GM23248 (cell line): ENCODE data around the gene RELB.

Experiments used
- EZH2 ChIP-seq: fragments of 200-600 bp; sonication (generic); IDR thresholded peaks from 2 replicates; pipeline ENCODE4 v1.6.1; 2018; ENCODE audit warnings: antibody characterized with exemption, mild to moderate bottlenecking; ENCODE audit not compliant: insufficient read depth, poor library complexity, severe bottlenecking
- EZH2phosphoT487 ChIP-seq: fragments of 200-600 bp; sonication (generic); IDR thresholded peaks from 2 replicates; pipeline ENCODE4 v1.6.1; 2018; ENCODE audit warnings: antibody characterized with exemption, moderate library complexity, mild to moderate bottlenecking, low read depth; ENCODE audit not compliant: insufficient read depth

DNA sequence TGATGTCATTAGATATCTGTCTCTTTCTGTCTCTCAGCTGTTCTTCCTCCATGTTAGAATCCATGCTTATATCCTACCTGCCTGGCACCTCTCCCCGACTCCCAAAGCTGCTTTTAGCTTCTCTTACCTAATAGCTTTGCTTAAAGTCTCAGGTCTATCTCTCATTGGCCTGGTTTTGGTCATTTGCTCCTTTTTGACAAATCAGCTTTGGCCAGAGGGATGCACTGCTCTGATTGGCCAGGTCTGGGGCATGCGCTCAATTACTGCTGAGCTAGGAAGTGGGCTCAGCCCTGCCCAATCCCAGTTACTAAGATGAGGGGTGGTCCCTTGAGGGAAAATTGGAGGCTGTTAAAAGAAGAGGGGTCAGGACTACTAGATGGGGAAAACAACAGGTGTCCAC is 26.1 kb downstream of the RELB start:
- TF ChIP-seq EZH2 (no peak), EZH2phosphoT487 (no peak)
